Activated T-cell treated with anti-CD3 and anti-CD28 coated beads for 48 hours (primary cell): ENCODE results near the gene RPH3AL.
"Not testable (repeated sequence)": the region's sequence is repeated elsewhere in the genome, so short reads cannot be mapped to it uniquely, and the experiment has no call there.

Experiments
- DNase-seq: peaks from one replicate; pipeline ENCODE4 v3.0.0-alpha.2; 2020; ENCODE audit warnings: low read depth

The RPH3AL gene

DNA sequence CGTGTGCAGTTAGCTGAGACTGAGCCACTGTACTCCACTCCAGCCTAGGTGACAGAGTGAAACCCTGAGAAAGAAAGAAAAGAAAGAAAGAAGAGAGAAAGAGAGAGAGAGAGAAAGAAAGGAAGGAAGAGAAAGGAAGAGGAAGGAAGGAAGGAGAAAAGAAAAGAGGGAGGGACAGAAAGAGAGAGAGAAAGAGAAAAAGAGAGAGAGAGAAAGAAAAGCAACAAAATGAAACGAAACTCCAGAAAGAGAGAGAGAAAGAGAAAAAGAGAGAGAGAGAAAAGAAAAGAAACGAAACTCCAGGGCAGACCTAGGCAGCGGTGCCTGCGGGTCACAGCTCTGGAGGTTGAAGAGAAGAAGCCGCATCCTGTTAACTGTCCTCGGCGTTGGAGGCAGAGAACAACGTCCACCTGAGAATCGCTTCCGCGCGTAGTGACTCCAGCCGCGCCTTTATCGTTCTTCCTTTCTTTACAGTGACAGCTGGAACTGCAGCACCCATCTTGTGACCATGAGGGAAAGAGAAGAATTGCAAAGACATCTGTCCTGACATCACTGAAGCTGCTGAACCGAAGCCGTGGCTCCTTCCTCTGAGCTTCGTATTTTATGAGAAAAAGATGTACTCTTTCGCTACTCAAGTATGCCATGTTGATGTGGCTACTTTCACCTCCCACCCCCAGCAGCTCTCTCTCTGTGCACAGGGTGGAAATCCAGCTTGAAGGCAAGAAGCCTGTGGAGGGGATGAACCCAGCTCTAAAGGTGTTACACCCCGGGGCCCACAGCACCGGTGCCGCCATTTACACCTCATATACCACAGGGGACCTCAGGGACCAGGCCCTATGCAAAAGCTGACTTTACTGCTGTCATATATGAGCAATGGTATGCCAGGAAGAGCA, 114.3 kb downstream of the RPH3AL start:
- DNase-seq, result no peak

DNA sequence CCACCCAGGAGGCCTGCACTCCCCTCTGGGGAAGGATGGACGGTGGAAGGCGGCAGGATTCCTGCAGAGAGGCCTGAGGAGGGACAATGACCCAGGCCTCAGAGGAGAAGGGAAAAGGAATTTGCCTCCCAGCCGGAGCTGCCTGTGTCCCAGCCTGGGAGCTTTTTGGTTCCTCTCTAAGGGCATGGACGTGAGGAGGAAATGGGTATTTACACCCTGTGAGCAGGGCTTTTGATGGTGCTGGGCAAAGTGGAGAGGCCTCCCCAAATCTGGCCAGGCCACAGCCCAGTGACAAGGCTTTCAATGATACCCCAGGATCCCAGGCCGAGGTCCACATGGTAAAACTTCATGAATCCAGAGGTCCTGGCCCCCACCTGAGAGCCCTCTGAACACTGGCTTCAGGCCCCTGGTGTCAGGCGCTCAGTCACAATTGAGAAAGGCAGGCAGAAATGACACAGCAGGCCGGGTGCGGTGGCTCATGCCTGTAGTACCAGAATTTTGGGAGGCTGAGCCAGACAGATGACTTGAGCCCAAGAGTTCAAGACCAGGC, 115.1 kb downstream of the RPH3AL start:
- DNase-seq, result no peak

DNA sequence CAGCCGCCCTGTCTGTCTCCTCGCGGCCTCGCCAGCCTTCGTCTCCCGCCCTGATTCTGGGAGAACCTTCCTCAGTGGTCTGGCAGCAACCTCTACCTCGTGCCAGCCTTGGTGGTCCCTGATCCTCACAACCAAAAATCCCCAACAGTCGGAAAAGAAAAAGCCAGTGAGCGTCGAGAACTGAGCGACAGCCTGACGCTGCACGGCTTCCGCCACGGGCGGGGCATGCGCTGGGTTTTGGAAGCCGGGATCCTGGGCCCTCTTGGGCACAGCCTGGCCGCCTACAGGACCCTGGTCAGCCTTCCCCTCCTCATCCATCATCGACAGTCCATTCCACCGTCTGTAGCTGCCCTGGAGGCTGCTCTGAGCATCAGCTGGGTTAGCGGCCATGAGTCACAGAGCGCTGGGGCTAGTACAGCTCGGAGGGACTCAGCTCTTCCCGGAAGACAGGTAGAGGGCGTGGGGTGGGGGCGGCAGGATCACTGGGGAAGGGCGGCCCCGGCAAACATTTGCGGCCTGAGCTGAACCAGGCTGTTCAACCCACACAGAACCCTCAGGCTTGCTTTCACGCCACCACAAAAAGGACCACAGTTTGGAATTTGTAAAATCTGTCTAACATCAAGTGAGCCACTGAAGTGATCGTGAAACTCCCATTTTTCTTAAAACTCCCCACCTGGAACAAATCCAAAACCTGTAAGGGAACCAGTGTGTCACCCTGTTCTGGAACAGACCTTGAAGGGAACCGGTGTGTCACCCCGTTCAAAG, 115.8 kb downstream of the RPH3AL start:
- no peak for DNase-seq

DNA sequence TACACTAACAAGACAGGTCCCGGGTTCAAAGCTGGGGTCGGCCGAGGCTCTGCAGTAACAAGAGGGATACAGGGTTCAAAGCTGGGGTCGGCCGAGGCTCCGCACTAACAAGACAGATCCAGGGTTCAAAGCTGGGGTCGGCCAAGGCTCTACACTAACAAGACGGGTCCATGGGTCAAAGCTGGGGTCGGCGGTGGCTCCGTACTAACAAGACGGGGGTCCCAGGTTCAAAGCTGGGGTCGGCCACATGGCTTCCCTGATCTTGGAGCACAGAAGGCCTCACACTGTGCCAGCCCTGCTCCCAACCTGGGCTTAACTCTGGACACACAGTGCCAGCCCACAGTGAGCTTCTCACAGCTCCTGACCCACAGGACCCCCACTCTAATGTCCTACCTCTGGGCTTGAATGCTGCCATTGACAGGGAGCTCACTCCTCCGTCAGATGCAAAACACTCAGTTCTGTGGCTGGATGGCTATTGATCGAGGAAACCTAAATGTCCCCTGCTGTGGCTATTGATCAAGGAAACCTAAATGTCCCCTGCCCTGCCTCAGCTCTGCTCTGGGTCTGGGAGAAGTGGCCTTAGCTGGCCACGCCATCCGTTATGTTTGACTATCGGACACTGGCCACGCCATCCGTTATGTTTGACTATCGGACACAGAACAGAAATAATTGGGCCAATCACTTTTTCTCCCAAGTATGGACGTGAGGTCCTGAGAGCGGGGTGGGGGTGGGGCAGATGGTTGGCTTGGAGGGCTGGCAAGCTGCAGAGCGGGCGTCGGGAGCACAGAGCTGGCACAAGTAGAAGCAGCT, 116.6 kb downstream of the RPH3AL start:
- no peak for DNase-seq

DNA sequence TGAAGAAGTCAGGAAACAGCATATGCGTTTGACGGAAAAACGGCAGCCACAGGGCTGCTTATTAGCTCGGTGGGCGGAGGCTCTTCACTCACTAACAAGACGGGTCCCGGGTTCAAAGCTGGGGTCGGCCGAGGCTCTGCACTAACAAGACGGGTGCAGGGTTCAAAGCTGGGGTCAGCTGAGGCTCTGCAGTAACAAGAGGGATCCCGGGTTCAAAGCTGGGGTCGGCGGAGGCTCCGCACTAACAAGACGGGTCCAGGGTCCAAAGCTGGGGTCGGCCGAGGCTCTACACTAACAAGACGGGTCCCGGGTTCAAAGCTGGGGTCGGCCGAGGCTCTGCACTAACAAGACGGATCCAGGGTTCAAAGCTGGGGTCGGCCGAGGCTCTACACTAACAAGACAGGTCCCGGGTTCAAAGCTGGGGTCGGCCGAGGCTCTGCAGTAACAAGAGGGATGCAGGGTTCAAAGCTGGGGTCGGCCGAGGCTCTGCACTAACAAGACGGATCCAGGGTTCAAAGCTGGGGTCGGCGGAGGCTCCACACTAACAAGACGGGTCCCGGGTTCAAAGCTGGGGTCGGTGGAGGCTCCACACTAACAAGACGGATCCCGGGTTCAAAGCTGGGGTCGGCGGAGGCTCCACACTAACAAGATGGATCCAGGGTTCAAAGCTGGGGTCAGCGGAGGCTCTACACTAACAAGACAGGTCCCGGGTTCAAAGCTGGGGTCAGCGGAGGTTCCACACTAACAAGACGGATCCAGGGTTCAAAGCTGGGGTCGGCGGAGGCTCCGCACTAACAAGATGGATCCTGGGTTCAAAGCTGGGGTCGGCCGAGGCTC, 117.4 kb downstream of the RPH3AL start:
- DNase-seq, result not testable (repeated sequence)

DNA sequence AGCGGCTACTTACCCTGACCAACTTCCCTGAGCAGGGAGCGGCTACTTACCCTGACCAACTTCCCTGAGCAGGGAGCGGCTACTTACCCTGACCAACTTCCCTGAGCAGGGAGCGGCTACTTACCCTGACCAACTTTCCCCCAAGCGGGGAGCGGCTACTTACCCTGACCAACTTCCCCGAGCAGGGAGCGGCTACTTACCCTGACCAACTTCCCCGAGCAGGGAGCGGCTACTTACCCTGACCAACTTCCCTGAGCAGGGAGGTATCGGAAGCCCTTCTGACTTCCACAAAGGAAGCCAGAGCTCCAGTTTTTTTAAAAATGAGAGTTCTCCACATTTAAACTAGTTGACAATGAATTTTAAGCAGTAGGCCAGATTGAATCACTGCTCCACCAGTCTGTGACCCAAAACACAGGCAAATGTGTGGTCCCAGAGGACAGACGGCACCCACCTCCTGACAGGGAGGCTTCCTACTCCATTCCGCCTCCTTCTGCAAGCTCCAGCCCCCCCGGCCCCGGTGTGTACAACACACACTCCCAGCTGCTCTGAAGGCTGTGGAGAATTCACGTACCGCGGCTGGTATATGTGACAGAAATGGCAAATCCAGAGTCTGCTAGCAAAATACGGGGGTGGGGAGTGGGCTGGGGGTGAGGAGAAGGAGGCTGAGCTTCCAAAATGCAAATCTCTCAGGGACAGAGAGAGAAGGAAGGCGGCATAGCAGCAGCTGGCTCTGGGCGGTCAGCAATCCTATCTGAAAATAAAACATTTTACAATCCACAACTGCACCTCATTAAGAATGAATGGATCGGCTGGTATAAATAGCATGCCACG, 118.2 kb downstream of the RPH3AL start:
- not testable (repeated sequence) for DNase-seq

DNA sequence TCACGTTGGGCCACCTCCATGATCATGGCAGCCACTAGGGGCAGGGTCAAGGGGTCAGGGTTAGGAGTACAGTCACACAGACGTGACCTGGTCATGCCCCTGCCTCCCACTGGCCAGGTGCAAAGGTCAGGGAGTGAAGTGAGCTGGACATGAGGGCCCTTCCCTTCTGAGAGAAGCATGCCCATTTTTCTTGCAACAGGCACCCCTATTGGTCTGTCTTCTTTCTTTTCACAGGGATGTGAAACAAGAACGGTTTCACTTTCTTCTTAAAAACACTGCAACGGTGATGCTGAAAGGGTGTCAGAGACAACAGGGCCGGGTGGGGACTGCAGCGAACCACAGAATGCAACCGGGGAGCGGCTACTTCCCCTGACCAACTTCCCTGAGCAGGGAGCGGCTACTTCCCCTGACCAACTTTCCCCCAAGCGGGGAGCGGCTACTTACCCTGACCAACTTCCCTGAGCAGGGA, 119.1 kb downstream of the RPH3AL start:
- DNase-seq, result no peak

DNA sequence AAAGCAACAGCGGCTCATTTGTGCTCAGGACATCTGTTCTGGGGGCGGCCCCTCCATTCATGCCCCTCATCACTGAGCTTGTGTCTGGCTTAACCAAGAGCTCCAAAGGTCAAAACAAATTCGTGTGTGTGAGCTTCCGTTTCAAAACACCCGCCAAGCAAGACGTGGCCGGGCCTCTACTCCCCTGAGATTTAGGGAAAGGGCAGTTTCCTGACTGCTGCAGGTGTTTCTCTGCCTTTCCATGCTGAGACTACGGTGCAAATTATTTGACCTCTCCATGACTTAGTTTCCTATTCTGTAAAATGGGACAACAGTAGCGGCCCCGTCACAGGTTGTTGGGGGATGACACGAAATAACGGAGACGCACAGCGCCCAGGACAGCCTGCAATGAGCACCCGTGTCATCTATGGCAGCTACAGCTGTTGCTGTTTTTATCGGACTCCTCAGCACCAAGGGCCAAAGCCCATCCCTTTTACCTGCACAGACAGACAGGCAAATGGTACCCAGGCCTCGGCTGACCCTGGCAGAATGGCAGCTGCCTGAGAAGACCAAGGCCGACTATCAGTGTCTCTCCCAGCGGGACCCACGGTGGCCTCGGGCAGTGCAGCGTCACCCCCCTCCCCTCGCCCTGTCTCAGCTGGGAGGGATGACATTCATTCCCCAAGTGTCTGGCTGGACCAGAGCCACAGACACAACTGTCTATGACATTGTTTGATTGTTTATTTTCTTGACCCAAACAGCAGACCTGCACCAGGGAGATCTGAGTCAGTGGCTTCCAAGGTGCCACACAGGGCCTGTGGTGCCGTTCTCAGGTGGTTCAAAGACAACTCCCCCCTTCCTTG, 120.4 kb downstream of the RPH3AL start:
- DNase-seq, result no peak

DNA sequence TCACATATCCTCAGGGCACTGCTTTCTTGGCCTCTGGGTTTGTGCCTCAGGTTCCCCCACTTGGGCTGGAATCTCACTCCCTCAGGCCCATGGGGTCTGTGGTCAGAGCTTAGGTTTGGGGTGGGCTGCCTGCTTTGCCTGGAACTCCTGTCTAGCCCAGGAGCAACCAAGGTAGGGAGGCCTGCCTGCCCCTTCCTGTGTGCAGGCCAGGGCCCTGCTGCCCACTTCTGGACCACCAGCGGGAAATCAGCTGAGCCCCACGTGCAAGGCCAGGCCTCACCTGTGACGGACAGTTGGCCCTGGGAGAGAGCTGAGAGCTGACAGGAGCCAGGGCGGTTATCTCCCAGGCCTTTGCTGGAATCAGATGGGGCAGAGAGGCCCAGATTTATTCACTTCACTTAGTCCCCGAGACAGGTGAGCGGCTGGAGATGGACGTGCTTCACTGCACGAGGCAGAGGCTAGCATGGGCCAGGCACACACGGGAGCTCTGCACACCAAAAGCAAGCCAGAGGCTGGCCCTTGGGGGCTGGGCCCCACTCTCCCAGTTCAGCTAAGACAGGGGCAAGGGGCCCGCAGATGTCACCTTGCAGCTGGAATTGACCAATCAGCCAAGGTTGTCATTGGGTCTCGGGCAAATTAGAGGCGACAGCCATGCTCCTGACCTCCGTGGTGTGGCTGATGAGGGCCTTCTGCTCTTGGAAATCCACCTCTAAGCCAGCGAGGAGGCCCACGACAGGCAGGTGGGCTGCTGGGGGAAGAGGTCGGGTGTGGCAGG, 121.2 kb downstream of the RPH3AL start:
- no peak for DNase-seq

DNA sequence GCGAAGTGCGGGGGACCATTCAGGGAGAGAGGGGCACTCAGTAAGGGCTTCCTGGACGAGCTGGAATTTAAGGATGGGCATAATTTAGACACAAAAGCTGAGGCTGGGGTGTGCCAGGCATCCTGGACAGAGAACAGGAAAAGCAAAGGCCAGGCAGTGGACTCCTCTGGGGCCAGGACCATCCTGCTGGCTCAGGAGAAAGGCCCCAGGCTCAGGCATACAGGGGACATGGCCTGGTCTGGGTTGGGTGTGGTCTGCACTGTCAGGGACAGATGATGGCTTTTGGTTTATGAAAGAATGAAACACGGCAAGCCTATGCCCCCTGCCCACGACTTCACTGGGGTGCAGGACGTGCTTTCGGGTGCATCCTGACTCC, 122.2 kb downstream of the RPH3AL start:
- DNase-seq, result no peak

DNA sequence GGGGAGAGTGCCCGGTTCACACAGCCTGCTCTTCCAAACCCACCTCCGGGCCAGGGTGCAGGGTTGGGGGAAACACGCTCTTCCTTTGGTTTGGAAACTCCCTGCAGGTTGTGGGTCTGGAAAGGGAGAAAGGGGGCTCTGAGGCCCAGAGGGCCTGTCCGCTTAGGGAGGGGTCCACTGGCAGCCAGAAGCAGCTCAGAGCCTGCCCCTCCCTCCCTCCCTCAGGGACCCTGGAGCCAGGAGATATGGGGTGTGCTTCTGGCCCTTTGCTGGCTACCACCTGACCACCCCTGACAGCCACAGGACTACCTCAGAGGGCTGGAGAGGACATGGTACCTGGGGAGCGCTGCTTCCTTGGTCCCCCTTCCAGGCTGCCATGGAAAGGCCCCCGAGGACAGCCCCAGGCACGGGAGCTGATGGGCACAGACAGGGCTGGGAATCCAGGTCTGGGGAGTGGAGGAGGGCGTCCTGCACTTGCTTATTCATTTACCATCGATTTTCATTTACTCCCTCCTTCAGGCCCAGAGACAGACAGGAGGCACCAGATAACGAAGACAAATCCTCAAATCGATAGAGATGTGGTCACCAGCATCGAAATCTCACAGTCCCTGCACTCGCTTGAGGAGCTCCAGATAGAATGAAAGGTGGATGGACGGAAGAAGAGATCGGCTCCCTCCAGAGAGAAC, 122.8 kb downstream of the RPH3AL start:
- no peak for DNase-seq

DNA sequence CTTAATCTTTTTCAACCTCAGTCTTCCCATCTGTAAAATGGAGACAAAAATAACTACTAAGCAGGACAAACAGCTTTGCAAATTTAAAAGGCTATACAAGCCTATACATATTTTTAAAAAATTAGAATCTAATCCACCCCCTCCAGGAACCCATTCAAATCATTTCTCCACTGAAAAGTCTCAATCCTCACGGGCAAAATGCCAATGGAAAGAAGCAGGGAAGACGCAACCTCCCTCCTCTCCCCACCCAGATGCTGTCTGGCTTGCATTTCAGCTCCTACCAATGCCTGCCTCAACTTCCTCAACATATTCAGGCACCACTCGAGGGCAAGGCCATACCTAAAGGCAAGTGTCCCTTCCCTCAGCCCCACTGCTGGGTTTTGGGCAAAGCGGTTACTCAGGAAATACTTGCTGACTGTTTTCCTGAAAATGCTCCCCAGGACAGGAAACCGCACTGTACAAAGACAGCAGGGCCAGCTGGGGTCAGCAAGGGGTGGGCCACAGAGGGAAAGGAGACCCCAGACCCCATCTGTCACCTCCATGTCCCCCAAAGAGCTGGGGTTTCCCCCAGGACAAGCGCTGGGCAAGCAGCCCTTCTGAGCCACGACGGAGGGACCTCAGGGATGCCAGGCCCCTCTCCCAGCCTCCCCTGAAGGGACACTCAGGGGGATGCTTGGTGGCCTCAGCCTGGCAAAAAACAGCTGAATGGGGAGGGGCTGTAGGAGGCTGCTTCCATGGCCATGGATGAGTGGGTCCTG, 123.5 kb downstream of the RPH3AL start:
- no peak for DNase-seq

DNA sequence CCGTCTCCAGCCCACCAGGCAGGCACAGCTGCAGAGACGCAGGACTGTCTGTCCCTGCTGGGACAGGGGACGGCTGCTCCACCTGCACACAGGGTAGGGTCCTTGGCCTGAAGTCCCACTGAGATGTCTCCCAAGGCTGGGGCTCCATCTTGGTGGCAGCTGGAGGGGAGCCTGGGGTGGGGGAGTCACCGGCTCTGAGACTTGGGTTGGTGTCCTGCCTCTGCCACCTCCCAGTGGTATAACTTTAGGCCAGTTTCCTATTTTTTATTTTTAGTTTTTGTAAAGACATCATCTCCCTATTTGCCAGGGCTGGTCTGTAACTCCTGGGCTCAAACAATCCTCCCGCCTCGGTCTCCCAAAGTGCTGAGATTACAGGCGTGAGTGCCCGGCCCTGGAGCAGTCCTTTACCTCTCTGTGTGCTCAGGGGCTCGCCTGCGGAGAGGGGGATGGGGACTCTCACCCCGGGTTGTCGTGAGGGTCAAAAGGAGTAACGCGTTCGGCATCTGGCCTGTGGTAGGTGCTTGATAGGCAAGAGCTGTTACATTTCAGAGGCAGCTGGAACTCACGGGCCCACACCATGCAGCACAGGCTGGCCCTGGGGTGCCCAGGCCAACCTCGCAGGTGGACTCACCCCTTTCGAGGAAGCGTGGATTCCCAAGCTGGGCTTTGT, 124.5 kb downstream of the RPH3AL start:
- DNase-seq, result no peak

DNA sequence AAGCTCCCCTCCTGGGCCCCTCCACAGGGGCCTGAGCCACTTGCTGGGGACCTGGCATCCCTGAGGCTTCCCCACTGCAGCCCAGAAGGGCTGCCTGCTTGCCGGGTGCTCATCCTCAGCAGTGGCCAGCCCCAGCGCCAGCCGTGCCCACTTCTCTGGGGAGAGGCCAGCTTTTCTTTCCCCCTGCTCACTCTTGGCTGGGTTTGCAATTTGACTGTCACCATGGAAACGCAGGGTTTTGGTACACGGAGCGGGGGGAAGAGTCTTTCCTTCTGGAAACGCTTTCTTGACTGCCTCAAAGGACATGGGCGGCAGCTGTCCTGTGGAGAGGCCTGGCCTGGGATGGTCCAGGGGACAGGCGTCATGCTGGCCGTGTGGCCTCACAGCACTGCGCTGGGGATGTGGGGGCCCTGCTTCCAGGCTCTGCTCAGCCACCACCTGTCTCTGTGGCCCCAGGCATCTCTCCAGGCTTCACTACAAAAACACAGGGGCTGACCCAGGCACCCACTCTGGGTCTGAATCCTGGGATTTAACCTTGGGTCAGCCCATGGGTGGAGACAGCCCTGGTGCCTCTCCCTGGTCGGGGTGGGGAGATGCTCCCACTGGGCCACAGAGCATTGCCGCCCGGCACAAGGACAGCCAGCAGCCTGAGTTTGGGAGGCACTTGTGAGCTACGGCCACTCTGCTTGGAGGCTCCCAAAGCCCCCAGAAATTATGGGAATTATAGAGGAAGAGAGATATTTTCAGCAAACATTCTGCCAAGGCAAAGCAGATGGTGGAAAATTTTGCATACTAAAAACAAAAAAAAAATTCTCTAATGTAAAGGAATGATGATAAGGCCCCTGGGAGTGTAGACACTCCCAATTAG, 125.3 kb downstream of the RPH3AL start:
- no peak for DNase-seq
